K562 (cell line): ENCODE measurements around the gene MYO3B. TPM values are rescaled to one million over a fixed set of nuclear protein-coding genes. Genes with fewer than 3 reads are reported as not detected.
A peak's percentile ranks its signal among the peaks of the same experiment; 100 is the strongest.

Experiments used
- ATF1 ChIP-seq, 2 experiments: fragments of 450-650 bp in 1 of 2; IDR thresholded peaks; 2 replicates each; pipeline ENCODE4 v1.6.1; 2016; ENCODE audit warnings: missing compliant biosample characterization in 1 of 2, missing genetic modification characterization in 1 of 2
- CHD1 ChIP-seq: fragments of 200-600 bp; sonication (generic); IDR thresholded peaks from one replicate; pipeline ENCODE4 v1.6.1; 2012; ENCODE audit warnings: mild to moderate bottlenecking, moderate library complexity, low read length, inconsistent platforms
- DIDO1 ChIP-seq: fragments of 450-650 bp; IDR thresholded peaks from 2 replicates; pipeline ENCODE4 v1.6.1; 2016; ENCODE audit warnings: low read depth, missing biosample characterization, missing genetic modification characterization
- EZH2 ChIP-seq: IDR thresholded peaks from 2 replicates; pipeline ENCODE4 v1.6.1; 2012; ENCODE audit warnings: low read depth, mild to moderate bottlenecking, inconsistent platforms, low read length, borderline replicate concordance
- GABPB2 ChIP-seq: fragments of 250-450 bp; sonication (Bioruptor Pico); conservative IDR thresholded peaks from 2 replicates; pipeline ENCODE4 v1.5.1; 2021; ENCODE audit warnings: mild to moderate bottlenecking
- GATAD2B ChIP-seq: fragments of 450-650 bp; IDR thresholded peaks from 2 replicates; pipeline ENCODE4 v1.6.1; 2017; ENCODE audit warnings: mild to moderate bottlenecking, borderline replicate concordance
- LEF1 ChIP-seq: fragments of 450-650 bp; IDR thresholded peaks from 2 replicates; pipeline ENCODE4 v1.6.1; 2016; ENCODE audit warnings: mild to moderate bottlenecking
- NBN ChIP-seq: fragments of 450-650 bp; IDR thresholded peaks from 2 replicates; pipeline ENCODE4 v1.6.1; 2016; ENCODE audit warnings: low read depth, mild to moderate bottlenecking
- NFXL1 ChIP-seq: fragments of 450-650 bp; formaldehyde crosslinking; IDR thresholded peaks from 2 replicates; pipeline ENCODE4 v1.4.0; 2021; ENCODE audit warnings: mild to moderate bottlenecking
- PHTF2 ChIP-seq: fragments of 250-450 bp; sonication (Bioruptor Pico); IDR thresholded peaks from 2 replicates; pipeline ENCODE4 v1.5.0; 2021; ENCODE audit warnings: mild to moderate bottlenecking
- POLR2B ChIP-seq: fragments of 450-650 bp; IDR thresholded peaks from 2 replicates; pipeline ENCODE4 v1.6.1; 2018; ENCODE audit warnings: low read depth; ENCODE audit not compliant: partially characterized antibody
- RBM34 ChIP-seq: fragments of 200-400 bp; formaldehyde crosslinking; IDR thresholded peaks from 2 replicates; pipeline ENCODE4 v1.6.1; 2018; ENCODE audit warnings: low read length, borderline replicate concordance; ENCODE audit not compliant: insufficient read depth
- RNF219 ChIP-seq: fragments of 250-450 bp; sonication (Bioruptor Pico); IDR thresholded peaks from 2 replicates; pipeline ENCODE4 v1.5.0; 2022; ENCODE audit warnings: mild to moderate bottlenecking
- TAL1 ChIP-seq: fragments of 450-650 bp; IDR thresholded peaks from 2 replicates; pipeline ENCODE4 v1.6.1; 2016; ENCODE audit warnings: mild to moderate bottlenecking
- THAP7 ChIP-seq: fragments of 250-450 bp; sonication (Bioruptor Pico); IDR thresholded peaks from 2 replicates; pipeline ENCODE4 v1.5.0; 2021
- THRA ChIP-seq: fragments of 450-650 bp; IDR thresholded peaks from 2 replicates; pipeline ENCODE4 v1.6.1; 2017; ENCODE audit warnings: mild to moderate bottlenecking, moderate library complexity
- U2AF1 ChIP-seq: fragments of 200-400 bp; formaldehyde crosslinking; optimal IDR thresholded peaks from 2 replicates; pipeline ENCODE3; 2017; ENCODE audit warnings: mild to moderate bottlenecking, low read depth, low read length, moderate library complexity
- USF2 ChIP-seq: sonication (generic); formaldehyde crosslinking; IDR thresholded peaks from 2 replicates; pipeline ENCODE4 v1.5.0; 2020; ENCODE audit warnings: missing genetic modification reagents
- VEZF1 ChIP-seq: fragments of 200-800 bp; sonication (Bioruptor generic); IDR thresholded peaks from 2 replicates; pipeline ENCODE4 v1.6.1; 2017; ENCODE audit warnings: missing genetic modification characterization, missing compliant biosample characterization
- ZBTB9 ChIP-seq: fragments of 450-650 bp; formaldehyde crosslinking; IDR thresholded peaks from 2 replicates; pipeline ENCODE4 v1.4.0; 2020; ENCODE audit warnings: mild to moderate bottlenecking, moderate library complexity
- ZNF347 ChIP-seq: fragments of 450-650 bp; formaldehyde crosslinking; IDR thresholded peaks from 2 replicates; pipeline ENCODE4 v1.4.0; 2020; ENCODE audit warnings: low read depth, mild to moderate bottlenecking, moderate library complexity
- ZNF584 ChIP-seq: fragments of 200-800 bp; sonication (Bioruptor generic); IDR thresholded peaks from 2 replicates; pipeline ENCODE4 v1.6.1; 2016; ENCODE audit warnings: low read depth, mild to moderate bottlenecking, missing genetic modification characterization, missing compliant biosample characterization
- polyA plus RNA-seq, 8 experiments: library from polyadenylated mRNA; depleted of rRNA in 4 of 8; stranded (reverse) in 5 of 8; unstranded in 3 of 8; fragments of >200 nt; fragmentation: Nextera tagmentation in 2 of 8; fragmentation: Illumina TruSeq in 1 of 8; extraction: Ambion mirVana in 2 of 8; extraction: Trizol in 1 of 8; gene quantifications; 2 replicates each; pipeline versions ENCODE4 v1.2.1 to v1.2.3, GENCODE V29; 2011 to 2014; ENCODE audit warnings: inconsistent platforms in 1 of 8, missing spikeins in 1 of 8
- total RNA-seq, 7 experiments: library from RNA; depleted of rRNA in 6 of 7; stranded (reverse); fragments of >200 nt in 6 of 7; fragmentation: Illumina TruSeq in 2 of 7; extraction: Trizol in 2 of 7; gene quantifications; 2 replicates each; pipeline versions ENCODE4 v1.2.1 to v1.2.3, GENCODE V29; 2011 to 2021; ENCODE audit warnings: low replicate concordance in 1 of 7

The MYO3B gene
- total and polyA plus RNA-seq, 9 of the 15 experiments (the other 6 are each of a cell fraction or from before 2014, with no cell fraction given): 2.7 to 6.5 (median 3.6) TPM

- peak; percentile 37 for TF ChIP-seq TAL1
- no peak for TF ChIP-seq POLR2B
- no peak for TF ChIP-seq PHTF2 (CRISPR knock-in tag)
- no peak for TF ChIP-seq USF2
- TF ChIP-seq NFXL1 (CRISPR knock-in tag): no peak
- TF ChIP-seq ZBTB9 (CRISPR knock-in tag): no peak
- no peak; the same call in 1 of the 2 replicates for TF ChIP-seq GATAD2B
- TF ChIP-seq RNF219 (CRISPR knock-in tag): no peak
- TF ChIP-seq U2AF1: no peak
- TF ChIP-seq ZNF584 (CRISPR knock-in tag): no peak; the same call in 1 of the 2 replicates
- TF ChIP-seq ZNF347 (CRISPR knock-in tag): no peak
- TF ChIP-seq THAP7: no peak
- peak; percentile 35; the same call in 1 of the 2 replicates for TF ChIP-seq VEZF1 (CRISPR knock-in tag)
- no peak for TF ChIP-seq ATF1 (CRISPR knock-in tag; IDR thresholded peaks at IDR 0.05)
- peak; percentile 50; the same call in 1 of the 2 replicates for TF ChIP-seq ATF1 (tag; IDR thresholded peaks at IDR 0.05)
- TF ChIP-seq CHD1: no peak
- no peak for TF ChIP-seq RBM34
- no peak for TF ChIP-seq GABPB2
- no peak for TF ChIP-seq THRA
- no peak for TF ChIP-seq DIDO1 (tag)
- no peak for TF ChIP-seq NBN
- peak; percentile 85; the same call in 1 of the 2 replicates for TF ChIP-seq LEF1
- TF ChIP-seq EZH2: no peak
Measured at GRCh38 chr2:170345607-170346006, 167.7 kb downstream of the MYO3B start (continued).
